Measurements from ENCODE around the gene PRPF18.

DNA sequence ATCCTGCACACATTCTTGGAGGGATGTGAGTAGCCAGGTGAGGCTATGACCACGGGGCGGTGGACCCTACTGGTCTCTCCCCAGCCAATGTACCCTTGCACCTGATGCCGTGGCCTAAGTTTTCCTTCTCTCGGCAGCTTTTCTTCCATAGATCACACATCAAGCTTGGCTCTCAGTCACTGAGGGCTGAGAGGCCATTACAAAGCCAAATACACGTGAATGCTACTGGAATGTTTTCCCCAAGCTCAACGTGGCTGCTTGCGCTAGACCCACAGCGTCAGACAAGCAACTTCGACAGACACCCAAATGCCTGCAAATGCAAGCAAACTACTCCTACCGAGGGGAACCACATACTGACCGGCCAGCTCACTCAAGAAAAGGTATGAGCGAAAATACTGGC is 83.1 kb downstream of the PRPF18 start:
- TF ChIP-seq, protein P1, sequence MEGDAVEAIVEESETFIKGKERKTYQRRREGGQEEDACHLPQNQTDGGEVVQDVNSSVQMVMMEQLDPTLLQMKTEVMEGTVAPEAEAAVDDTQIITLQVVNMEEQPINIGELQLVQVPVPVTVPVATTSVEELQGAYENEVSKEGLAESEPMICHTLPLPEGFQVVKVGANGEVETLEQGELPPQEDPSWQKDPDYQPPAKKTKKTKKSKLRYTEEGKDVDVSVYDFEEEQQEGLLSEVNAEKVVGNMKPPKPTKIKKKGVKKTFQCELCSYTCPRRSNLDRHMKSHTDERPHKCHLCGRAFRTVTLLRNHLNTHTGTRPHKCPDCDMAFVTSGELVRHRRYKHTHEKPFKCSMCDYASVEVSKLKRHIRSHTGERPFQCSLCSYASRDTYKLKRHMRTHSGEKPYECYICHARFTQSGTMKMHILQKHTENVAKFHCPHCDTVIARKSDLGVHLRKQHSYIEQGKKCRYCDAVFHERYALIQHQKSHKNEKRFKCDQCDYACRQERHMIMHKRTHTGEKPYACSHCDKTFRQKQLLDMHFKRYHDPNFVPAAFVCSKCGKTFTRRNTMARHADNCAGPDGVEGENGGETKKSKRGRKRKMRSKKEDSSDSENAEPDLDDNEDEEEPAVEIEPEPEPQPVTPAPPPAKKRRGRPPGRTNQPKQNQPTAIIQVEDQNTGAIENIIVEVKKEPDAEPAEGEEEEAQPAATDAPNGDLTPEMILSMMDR (conservative IDR thresholded peaks at IDR 0.05; ENCODE audit: low read depth, low read length) = no peak
- TF ChIP-seq EZH2 (IDR thresholded peaks at IDR 0.05; ENCODE audit: borderline replicate concordance, low read depth, low read length, poor library complexity, severe bottlenecking) = no peak
